Astrocyte (in vitro differentiated cells and primary cell): ENCODE results near the gene ARSA.

Source experiments
- CTCF ChIP-seq: IDR thresholded peaks from 2 replicates; pipeline ENCODE4 v1.5.1; 2011; ENCODE audit warnings: low read depth, mild to moderate bottlenecking, inconsistent platforms, low read length, moderate library complexity; ENCODE audit not compliant: insufficient read depth
- EZH2 ChIP-seq: IDR thresholded peaks from 2 replicates; pipeline ENCODE4 v1.6.1; 2012; ENCODE audit warnings: mild to moderate bottlenecking, low read length, inconsistent platforms; ENCODE audit not compliant: insufficient read depth

- TF ChIP-seq CTCF (no peak), EZH2 (peak; percentile 62)
Measured at GRCh38 chr22:50577987-50578775, 49.8 kb downstream of the ARSA start, which contains the start of gene CPT1B.
